KMS-11 (cell line): ENCODE results near the gene DECR2.
A peak's percentile ranks its signal among the peaks of the same experiment; 100 is the strongest.

ENCODE experiments used
- H2AFZ ChIP-seq: fragments of 200-600 bp; sonication (generic); 2 replicates; pipeline ENCODE4 v1.6.1; 2016; ENCODE audit warnings: antibody characterized with exemption, mixed run types, low read depth
- H3K27ac ChIP-seq: fragments of 200-600 bp; sonication (generic); 2 replicates; pipeline ENCODE4 v1.6.1; 2016; ENCODE audit warnings: mild to moderate bottlenecking, mixed run types
- H3K27me3 ChIP-seq: fragments of 200-600 bp; sonication (generic); 2 replicates; pipeline ENCODE4 v1.6.1; 2017; ENCODE audit warnings: mild to moderate bottlenecking, low read depth, mixed run types, moderate library complexity; ENCODE audit not compliant: insufficient read depth
- H3K36me3 ChIP-seq: fragments of 200-600 bp; sonication (generic); 2 replicates; pipeline ENCODE4 v1.6.1; 2017; ENCODE audit warnings: mild to moderate bottlenecking, mixed run types; ENCODE audit not compliant: insufficient read depth
- H3K4me1 ChIP-seq: fragments of 200-600 bp; sonication (generic); 2 replicates; pipeline ENCODE4 v1.6.1; 2016; ENCODE audit warnings: mild to moderate bottlenecking, low read depth, mixed run types; ENCODE audit not compliant: poor library complexity, severe bottlenecking
- H3K4me2 ChIP-seq: fragments of 200-600 bp; sonication (generic); 2 replicates; pipeline ENCODE4 v1.7.0; 2016; ENCODE audit warnings: mild to moderate bottlenecking, mixed run types
- H3K4me3 ChIP-seq: fragments of 200-600 bp; sonication (generic); IDR thresholded peaks from 2 replicates; pipeline ENCODE4 v1.6.1; 2017; ENCODE audit warnings: low read depth, low read length, mixed read lengths; ENCODE audit not compliant: insufficient read depth
- H3K79me2 ChIP-seq: fragments of 200-600 bp; sonication (generic); 2 replicates; pipeline ENCODE4 v1.6.1; 2016; ENCODE audit warnings: low read depth, mixed run types; ENCODE audit not compliant: insufficient read depth
- H3K9ac ChIP-seq: fragments of 200-600 bp; sonication (generic); 2 replicates; pipeline ENCODE4 v1.6.1; 2016; ENCODE audit warnings: mild to moderate bottlenecking, mixed run types
- H4K20me1 ChIP-seq: fragments of 200-600 bp; sonication (generic); 2 replicates; pipeline ENCODE4 v1.6.1; 2016; ENCODE audit warnings: mild to moderate bottlenecking, mixed run types; ENCODE audit not compliant: insufficient read depth
- TF ChIP-seq, protein P1 (sequence below): fragments of 200-600 bp; sonication (generic); conservative IDR thresholded peaks from 2 replicates; pipeline ENCODE4 v1.6.1; 2017; ENCODE audit warnings: low read depth, mild to moderate bottlenecking, antibody characterized with exemption, low read length, moderate library complexity, mixed read lengths

DECR2 gene

DNA sequence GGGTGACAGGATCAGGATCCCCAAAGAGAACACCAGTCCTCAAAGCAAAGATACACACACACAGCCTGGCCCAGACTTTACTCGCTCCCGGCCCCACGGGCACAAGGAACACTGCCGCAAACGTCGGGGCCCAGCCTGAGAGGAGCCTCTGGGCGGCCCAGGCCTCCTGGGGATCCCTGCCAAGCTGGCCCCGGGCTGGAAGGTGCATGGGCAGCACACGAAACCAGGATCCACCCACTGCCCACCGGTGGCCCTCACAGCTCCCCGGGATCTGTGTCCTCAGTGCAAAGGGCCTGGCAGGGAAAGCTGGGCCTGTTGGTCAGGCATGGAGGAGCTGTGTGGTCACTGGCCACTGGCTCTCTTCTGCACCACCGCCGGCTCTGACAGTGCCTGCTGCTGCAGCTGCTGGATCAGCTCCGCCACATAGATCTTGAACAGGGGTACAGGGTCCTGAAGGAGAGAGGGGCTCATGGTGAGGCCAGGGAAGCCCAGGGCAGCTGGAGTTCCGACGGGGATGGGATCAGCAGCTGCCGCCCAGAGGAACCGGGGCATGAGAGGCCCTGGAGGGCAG, 34.3 kb upstream of the DECR2 start:
- H3K4me2 ChIP-seq = no peak overlapping the region
- no peak overlapping the region for H3K9ac ChIP-seq
- H2AFZ ChIP-seq = no peak overlapping the region
- H3K27ac ChIP-seq = no peak overlapping the region
- H4K20me1 ChIP-seq = no peaks in the 10 kb centered on the region
- H3K79me2 ChIP-seq = peaks cover 6% of the 10 kb centered on the region; the same call in 1 of the 2 replicates
- H3K4me1 ChIP-seq = peaks cover 15% of the 10 kb centered on the region
- TF ChIP-seq, protein P1, sequence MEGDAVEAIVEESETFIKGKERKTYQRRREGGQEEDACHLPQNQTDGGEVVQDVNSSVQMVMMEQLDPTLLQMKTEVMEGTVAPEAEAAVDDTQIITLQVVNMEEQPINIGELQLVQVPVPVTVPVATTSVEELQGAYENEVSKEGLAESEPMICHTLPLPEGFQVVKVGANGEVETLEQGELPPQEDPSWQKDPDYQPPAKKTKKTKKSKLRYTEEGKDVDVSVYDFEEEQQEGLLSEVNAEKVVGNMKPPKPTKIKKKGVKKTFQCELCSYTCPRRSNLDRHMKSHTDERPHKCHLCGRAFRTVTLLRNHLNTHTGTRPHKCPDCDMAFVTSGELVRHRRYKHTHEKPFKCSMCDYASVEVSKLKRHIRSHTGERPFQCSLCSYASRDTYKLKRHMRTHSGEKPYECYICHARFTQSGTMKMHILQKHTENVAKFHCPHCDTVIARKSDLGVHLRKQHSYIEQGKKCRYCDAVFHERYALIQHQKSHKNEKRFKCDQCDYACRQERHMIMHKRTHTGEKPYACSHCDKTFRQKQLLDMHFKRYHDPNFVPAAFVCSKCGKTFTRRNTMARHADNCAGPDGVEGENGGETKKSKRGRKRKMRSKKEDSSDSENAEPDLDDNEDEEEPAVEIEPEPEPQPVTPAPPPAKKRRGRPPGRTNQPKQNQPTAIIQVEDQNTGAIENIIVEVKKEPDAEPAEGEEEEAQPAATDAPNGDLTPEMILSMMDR = no peak
- no peaks in the 10 kb centered on the region for H3K36me3 ChIP-seq
- H3K27me3 ChIP-seq = peaks cover 10% of the 10 kb centered on the region; the same call in 1 of the 2 replicates
- H3K4me3 ChIP-seq = no peak overlapping the region

DNA sequence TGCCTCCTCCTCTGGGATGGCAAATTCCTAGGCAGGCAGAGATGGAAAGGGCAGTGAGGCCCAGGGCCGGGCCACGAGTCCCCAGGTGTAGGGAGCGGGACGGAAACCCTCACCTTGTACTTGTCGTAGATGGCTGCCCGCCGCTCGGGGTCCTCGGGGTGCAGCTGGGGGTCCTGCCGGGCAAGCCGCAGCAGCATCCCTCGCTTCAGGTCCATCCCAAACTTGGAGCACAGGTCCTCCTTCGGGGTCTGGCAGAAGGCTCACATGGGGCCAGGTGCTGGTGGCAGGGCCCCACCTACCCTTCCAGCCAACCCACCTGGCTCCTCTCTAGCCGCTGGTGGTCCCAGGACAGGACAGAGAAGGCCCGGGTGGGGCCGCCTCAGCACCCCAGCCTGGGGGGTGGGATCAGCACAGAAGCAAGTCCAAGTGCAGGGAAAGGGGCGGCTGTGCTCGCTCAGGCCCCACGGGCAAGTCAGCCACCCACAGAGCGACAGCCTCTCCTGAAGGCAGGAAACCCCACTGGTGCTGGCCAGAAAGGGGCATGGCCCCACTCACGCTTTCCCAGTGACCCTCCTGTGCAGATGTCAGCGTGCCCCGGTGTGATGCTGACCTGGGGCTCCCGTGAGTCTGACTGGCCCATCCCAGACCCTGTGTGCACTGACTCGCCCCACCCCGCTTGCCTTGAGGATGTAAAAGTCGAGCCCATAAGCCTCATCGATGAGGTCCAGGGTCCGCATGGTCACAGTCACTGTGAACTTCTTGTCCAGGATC, 33.1 kb upstream of the DECR2 start:
- TF ChIP-seq, protein P1 = no peak
- H3K4me2 ChIP-seq = no peak overlapping the region

DNA sequence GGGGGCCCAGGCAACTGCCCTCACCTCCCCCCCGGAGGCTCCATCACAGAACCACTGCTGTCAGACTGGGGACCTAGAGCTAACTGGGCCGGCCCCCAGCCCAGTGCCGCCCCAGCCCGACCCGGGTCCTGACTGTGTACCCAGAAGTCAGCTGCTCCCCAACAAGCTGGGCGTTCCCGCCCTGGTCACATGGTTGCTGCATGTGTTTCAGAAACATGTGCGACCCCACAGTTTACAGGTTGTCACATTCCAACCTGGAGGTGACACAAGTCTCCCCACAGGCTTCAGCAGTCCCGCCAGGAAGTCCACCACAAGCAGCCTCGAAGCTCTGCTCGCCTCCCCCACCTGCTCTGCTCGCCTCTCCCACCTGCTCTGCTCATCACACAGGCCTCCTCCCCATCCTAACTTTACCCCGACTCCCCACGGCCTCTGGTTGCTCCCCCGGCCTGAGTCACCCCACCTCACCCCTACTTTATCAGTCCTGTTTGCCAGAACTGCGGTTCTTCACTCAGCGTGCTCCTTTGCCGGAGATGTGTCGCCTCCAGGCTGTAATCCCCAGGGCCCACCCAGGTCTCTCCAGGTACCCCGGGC, 32.3 kb upstream of the DECR2 start:
- H3K9ac ChIP-seq = no peak overlapping the region
- no peaks in the 10 kb centered on the region for H3K36me3 ChIP-seq
- no peak overlapping the region for H2AFZ ChIP-seq
- H3K27ac ChIP-seq = no peak overlapping the region
- peaks cover 14% of the 10 kb centered on the region for H3K4me1 ChIP-seq
- peak overlapping the region; percentile 34; the same call in 1 of the 2 replicates for H3K4me2 ChIP-seq
- H3K27me3 ChIP-seq = no peaks in the 10 kb centered on the region; the same call in 1 of the 2 replicates
- TF ChIP-seq, protein P1 = no peak
- H4K20me1 ChIP-seq = no peaks in the 10 kb centered on the region
- H3K79me2 ChIP-seq = peaks cover 6% of the 10 kb centered on the region; the same call in 1 of the 2 replicates
- no peak overlapping the region for H3K4me3 ChIP-seq

More for the DNA sequence above, 33.1 kb upstream of the DECR2 start:
- H3K79me2 ChIP-seq = peaks cover 6% of the 10 kb centered on the region; the same call in 1 of the 2 replicates
- peaks cover 14% of the 10 kb centered on the region for H3K4me1 ChIP-seq
- no peaks in the 10 kb centered on the region for H4K20me1 ChIP-seq
- peaks cover 3% of the 10 kb centered on the region; the same call in 1 of the 2 replicates for H3K27me3 ChIP-seq
- no peak overlapping the region for H3K9ac ChIP-seq
- H3K4me3 ChIP-seq = no peak overlapping the region
- no peaks in the 10 kb centered on the region for H3K36me3 ChIP-seq
- H3K27ac ChIP-seq = no peak overlapping the region
- H2AFZ ChIP-seq = no peak overlapping the region

DNA sequence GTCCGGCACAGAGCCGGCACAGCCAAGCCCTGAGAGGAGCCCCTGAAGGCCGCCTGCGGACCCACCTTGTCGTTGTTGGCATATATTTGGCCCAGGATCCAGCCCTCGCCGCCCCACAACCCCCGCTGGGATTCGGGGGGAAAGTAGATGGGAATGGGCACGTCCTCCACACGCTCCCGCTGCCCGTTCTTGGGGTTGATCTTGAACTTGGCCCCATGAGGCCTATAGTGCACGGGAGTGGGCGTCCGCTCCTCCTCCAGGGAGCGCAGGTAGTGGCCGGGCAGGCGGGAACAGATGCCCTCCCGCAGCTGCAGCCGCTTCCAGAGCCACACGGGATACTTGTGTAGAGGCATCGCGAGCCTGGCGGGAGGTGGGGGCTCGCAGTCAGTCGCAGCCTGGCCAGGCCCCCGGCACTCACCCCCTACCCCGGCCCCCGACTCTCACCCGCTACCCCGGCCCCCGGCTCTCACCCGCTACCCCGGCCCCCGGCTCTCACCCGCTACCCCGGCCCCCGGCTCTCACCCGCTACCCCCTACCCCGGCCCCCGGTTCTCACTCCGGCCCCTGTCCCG, 31.7 kb upstream of the DECR2 start:
- TF ChIP-seq, protein P1 = no peak
- Histone ChIP-seq H3K9ac (no peak overlapping the region), H3K27ac (no peak overlapping the region), H3K79me2 (peaks cover 6% of the 10 kb centered on the region; the same call in 1 of the 2 replicates), H3K4me3 (no peak overlapping the region), H3K4me1 (peaks cover 14% of the 10 kb centered on the region), H3K36me3 (no peaks in the 10 kb centered on the region), H4K20me1 (no peaks in the 10 kb centered on the region), H3K27me3 (no peaks in the 10 kb centered on the region), H2AFZ (no peak overlapping the region), H3K4me2 (peak overlapping the region; percentile 34; the same call in 1 of the 2 replicates)
